Calu3 (cell line): ENCODE measurements around the gene COPG2. TPM values are rescaled to one million over a fixed set of nuclear protein-coding genes. Genes with fewer than 3 reads are reported as not detected.
"Not testable (repeated sequence)": the region's sequence is repeated elsewhere in the genome, so short reads cannot be mapped to it uniquely, and the experiment has no call there.

ENCODE experiments used
- BruUV-seq: library from RNA; stranded (reverse); fragments of 400-500 nt; replicated peaks from 2 replicates; lab custom pipeline; 2021; lab: Mats Ljungman, UMichigan
- CTCF ChIA-PET: fragments of 300-600 bp; sonication (Branson Sonifier 250); formaldehyde crosslinking; loops from one replicate; lab custom pipeline; 2022; ENCODE audit warnings: antibody characterized with exemption; lab: Charles Lee
- DNase-seq: peaks from one replicate; pipeline ENCODE4 v3.0.0; 2022
- H3K27ac Mint-ChIP-seq: one replicate; pipeline ENCODE4 v1.8.0; 2022; ENCODE audit warnings: mixed read lengths; ENCODE audit not compliant: unreplicated experiment
- H3K27me3 Mint-ChIP-seq: one replicate; pipeline ENCODE4 v1.8.0; 2022; ENCODE audit warnings: mixed read lengths; ENCODE audit not compliant: unreplicated experiment
- H3K36me3 Mint-ChIP-seq: one replicate; pipeline ENCODE4 v1.8.0; 2022; ENCODE audit warnings: mild to moderate bottlenecking, moderate library complexity, mixed read lengths; ENCODE audit not compliant: insufficient read depth, unreplicated experiment
- H3K4me1 Mint-ChIP-seq: one replicate; pipeline ENCODE4 v1.8.0; 2022; ENCODE audit warnings: mild to moderate bottlenecking, low read depth, mixed read lengths; ENCODE audit not compliant: unreplicated experiment
- H3K4me3 Mint-ChIP-seq: one replicate; pipeline ENCODE4 v1.8.0; 2022; ENCODE audit warnings: mild to moderate bottlenecking, low read depth, moderate library complexity, mixed read lengths; ENCODE audit not compliant: unreplicated experiment
- H3K9me3 Mint-ChIP-seq: one replicate; pipeline ENCODE4 v1.8.0; 2022; ENCODE audit warnings: low read depth, mixed read lengths; ENCODE audit not compliant: unreplicated experiment
- intact Hi-C: fragments of 100-400 bp; cut with micrococcal nuclease; formaldehyde crosslinking; loops from one replicate; pipeline ENCODE4 v1.10.0; 2022; ENCODE audit not compliant: unreplicated experiment
- total RNA-seq: library from RNA; stranded (reverse); gene quantifications from 2 replicates; pipeline ENCODE4 v1.2.3, GENCODE V29; 2022
- TF ChIP-seq, protein P1 (sequence below): fragments of 200-600 bp; IDR thresholded peaks from one replicate; pipeline ENCODE4 v1.8.0; 2022; ENCODE audit warnings: antibody characterized with exemption; ENCODE audit not compliant: unreplicated experiment

Gene COPG2
- total RNA-seq, 1 experiment from 2014 or later = 18.2 TPM

DNA sequence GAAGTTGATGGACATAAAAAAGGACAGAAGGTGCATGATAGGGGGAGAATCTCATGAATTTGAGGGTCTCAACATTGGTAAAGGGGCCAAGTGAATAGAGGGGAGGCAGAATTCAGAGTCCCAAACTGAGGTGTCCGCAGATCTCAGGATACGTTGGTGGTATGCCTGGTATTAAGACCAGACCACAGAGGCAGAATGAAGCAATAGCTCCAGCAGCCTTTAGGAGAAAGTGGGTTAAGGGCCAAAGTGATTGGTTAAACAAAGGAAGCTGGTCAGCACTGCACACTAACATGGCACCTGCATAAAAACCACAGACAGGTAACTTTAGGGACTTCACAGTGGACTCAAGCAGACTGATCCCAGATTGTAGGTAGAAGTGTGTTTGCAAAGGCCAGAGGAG is 139.1 kb downstream of the COPG2 start:
- no peak for DNase-seq
- intact Hi-C loops = no loop called here
- Mint-ChIP-seq H3K9me3 (no peaks in the 10 kb centered on the region), H3K36me3 (no peaks in the 10 kb centered on the region), H3K4me1 (no peaks in the 10 kb centered on the region), H3K27ac (no peak overlapping the region), H3K27me3 (no peaks in the 10 kb centered on the region), H3K4me3 (no peak overlapping the region)
- TF ChIP-seq, protein P1, sequence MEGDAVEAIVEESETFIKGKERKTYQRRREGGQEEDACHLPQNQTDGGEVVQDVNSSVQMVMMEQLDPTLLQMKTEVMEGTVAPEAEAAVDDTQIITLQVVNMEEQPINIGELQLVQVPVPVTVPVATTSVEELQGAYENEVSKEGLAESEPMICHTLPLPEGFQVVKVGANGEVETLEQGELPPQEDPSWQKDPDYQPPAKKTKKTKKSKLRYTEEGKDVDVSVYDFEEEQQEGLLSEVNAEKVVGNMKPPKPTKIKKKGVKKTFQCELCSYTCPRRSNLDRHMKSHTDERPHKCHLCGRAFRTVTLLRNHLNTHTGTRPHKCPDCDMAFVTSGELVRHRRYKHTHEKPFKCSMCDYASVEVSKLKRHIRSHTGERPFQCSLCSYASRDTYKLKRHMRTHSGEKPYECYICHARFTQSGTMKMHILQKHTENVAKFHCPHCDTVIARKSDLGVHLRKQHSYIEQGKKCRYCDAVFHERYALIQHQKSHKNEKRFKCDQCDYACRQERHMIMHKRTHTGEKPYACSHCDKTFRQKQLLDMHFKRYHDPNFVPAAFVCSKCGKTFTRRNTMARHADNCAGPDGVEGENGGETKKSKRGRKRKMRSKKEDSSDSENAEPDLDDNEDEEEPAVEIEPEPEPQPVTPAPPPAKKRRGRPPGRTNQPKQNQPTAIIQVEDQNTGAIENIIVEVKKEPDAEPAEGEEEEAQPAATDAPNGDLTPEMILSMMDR = no peak
- CTCF ChIA-PET = no interaction called here
- BruUV-seq = no TSS peak

DNA sequence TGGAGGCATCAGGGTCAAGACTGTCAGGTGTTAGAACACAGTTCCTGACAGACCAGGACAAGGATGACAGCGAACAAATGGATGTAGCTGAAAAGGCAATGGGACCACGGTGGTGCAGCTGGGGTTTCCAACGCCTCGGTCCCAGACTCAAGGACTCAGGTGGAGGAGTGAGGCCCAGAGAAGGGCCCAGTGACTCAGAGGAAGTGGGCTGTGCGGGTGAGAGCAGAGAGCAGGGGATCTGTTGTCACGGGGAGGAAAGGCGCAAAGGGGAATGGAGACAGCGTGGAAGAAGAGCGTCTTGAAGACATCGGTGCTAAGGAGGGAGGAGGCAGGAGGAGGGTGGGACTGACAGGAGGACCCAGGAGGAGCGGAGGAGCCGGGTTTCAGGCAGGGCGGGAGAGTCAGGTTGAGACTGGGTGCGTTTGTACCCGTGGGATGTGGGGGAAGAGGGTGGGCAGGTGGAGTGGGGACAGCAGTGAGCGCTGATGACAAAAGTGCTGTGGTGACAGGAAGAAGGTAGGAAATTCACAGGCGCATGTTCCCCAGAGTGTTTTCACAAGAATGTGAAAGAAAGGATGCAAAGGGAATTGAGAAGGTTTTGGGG is 140.7 kb downstream of the COPG2 start:
- H3K36me3 Mint-ChIP-seq, CTCF ChIA-PET, H3K27ac Mint-ChIP-seq, H3K9me3 Mint-ChIP-seq, H3K27me3 Mint-ChIP-seq, BruUV-seq, H3K4me1 Mint-ChIP-seq, DNase-seq, intact Hi-C loops, H3K4me3 Mint-ChIP-seq: not testable (repeated sequence)

DNA sequence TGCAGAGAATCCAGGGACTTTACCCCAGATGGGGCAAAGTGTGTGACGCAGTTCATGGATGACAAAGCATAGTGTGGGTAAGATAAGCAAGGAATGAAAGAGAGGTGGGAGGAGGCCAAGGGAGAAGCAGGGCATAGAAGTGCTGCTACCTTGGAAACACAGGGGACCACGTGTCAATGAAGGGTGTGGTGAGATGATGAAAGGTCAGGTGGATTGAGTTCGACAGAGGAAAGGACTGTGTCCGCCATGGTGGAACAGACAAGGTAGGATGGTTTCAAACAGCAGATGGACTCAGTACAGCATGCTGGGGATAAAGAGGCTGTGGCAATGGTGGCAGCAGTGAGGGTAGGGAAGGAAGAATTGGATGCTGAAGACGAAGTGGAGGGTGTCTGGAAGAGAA is 143.9 kb downstream of the COPG2 start:
- H3K4me3 Mint-ChIP-seq = no peak overlapping the region
- TF ChIP-seq, protein P1 = no peak

DNA sequence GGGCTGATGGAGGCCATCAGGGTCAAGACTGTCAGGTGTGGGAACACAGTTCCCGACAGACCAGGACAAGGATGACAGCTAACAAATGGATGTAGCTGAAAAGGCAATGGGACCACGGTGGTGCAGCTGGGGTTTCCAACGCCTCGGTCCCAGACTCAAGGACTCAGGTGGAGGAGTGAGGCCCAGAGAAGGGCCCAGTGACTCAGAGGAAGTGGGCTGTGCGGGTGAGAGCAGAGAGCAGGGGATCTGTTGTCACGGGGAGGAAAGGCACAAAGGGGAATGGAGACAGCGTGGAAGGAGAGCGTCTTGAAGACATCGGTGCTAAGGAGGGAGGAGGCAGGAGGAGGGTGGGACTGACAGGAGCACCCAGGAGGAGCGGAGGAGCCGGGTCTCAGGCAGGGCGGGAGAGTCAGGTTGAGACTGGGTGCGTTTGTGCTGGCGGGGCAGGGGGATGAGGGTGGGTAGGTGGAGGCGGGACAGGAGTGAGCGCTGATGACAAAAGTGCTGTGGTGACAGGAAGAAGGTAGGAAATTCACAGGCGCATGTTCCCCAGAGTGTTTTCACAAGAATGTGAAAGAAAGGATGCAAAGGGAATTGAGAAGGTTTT is 144.9 kb downstream of the COPG2 start:
- H3K4me1 Mint-ChIP-seq, H3K4me3 Mint-ChIP-seq, H3K27ac Mint-ChIP-seq, H3K27me3 Mint-ChIP-seq, BruUV-seq, H3K36me3 Mint-ChIP-seq, CTCF ChIA-PET, H3K9me3 Mint-ChIP-seq, intact Hi-C loops, DNase-seq: not testable (repeated sequence)

More for the DNA sequence above, 143.9 kb downstream of the COPG2 start:
- Mint-ChIP-seq H3K36me3 (no peaks in the 10 kb centered on the region), H3K27ac (no peak overlapping the region), H3K9me3 (no peaks in the 10 kb centered on the region), H3K27me3 (no peaks in the 10 kb centered on the region), H3K4me1 (no peaks in the 10 kb centered on the region)
- intact Hi-C loops = no loop called here
- DNase-seq = no peak
- BruUV-seq = no TSS peak
- CTCF ChIA-PET = no interaction called here

DNA sequence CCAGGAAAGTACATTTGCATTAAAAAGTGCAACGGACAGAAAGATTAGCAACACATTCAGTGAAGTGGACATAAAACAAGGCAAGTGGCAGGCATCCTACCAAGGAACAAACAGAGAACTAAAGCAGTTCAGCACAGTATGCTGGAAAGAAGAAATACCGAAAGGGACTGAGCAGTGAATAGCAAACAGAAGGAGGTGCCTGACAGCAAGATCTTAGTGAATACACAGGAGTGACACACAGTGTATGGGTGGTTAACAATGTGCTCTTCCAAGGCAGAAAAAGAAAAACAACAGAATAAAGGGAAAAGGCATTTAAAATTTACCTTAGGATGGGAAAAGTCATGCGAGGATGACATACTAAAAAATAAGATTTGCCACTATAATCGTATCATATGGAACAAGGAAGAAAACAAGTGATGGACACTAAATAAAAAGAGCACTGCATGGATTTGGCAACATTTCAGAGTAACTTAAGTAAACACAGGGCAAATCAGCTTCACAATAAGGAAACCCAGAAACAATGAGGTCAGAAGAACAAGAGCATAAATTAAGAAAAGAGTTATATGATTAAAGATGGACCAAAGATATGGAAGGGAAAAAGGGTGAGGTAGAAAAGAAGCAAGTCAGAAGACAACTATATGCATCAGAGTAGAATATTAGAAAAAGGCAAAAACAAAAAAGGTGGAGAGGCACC is 147.1 kb downstream of the COPG2 start:
- no peaks in the 10 kb centered on the region for H3K9me3 Mint-ChIP-seq
- H3K27me3 Mint-ChIP-seq = no peaks in the 10 kb centered on the region
- no peak overlapping the region for H3K27ac Mint-ChIP-seq
- no peaks in the 10 kb centered on the region for H3K36me3 Mint-ChIP-seq
- no TSS peak for BruUV-seq
- H3K4me1 Mint-ChIP-seq = no peaks in the 10 kb centered on the region
- CTCF ChIA-PET = no interaction called here
- DNase-seq = no peak
- intact Hi-C loops = no loop called here
- no peak overlapping the region for H3K4me3 Mint-ChIP-seq
- TF ChIP-seq, protein P1 = no peak
